Glutamatergic neuron (in vitro differentiated cells): ENCODE results near the gene FAM168A. TPM values are rescaled to one million over a fixed set of nuclear protein-coding genes. Genes with fewer than 3 reads are reported as not detected.

Experiments
- DNase-seq: peaks from one replicate; pipeline ENCODE4 v3.0.0; 2022
- H3K27ac Mint-ChIP-seq: one replicate; pipeline ENCODE4 v1.8.0; 2020; ENCODE audit warnings: mild to moderate bottlenecking, mixed read lengths, inconsistent platforms; ENCODE audit not compliant: unreplicated experiment
- H3K27me3 Mint-ChIP-seq: one replicate; pipeline ENCODE4 v1.8.0; 2020; ENCODE audit warnings: mild to moderate bottlenecking, moderate library complexity, mixed read lengths, inconsistent platforms; ENCODE audit not compliant: unreplicated experiment
- H3K36me3 Mint-ChIP-seq: one replicate; pipeline ENCODE4 v1.8.0; 2020; ENCODE audit warnings: mild to moderate bottlenecking, mixed read lengths, inconsistent platforms; ENCODE audit not compliant: unreplicated experiment
- H3K4me1 Mint-ChIP-seq: one replicate; pipeline ENCODE4 v1.8.0; 2020; ENCODE audit warnings: mild to moderate bottlenecking, low read depth, mixed read lengths, inconsistent platforms; ENCODE audit not compliant: unreplicated experiment
- H3K4me3 Mint-ChIP-seq: one replicate; pipeline ENCODE4 v1.8.0; 2020; ENCODE audit warnings: mild to moderate bottlenecking, mixed read lengths, inconsistent platforms; ENCODE audit not compliant: unreplicated experiment
- H3K9me3 Mint-ChIP-seq: one replicate; pipeline ENCODE4 v1.8.0; 2020; ENCODE audit warnings: mild to moderate bottlenecking, moderate library complexity, mixed read lengths, inconsistent platforms; ENCODE audit not compliant: unreplicated experiment
- CTCF ChIP-seq: fragments of 200-600 bp; sonication (generic); IDR thresholded peaks from one replicate; pipeline ENCODE4 v1.5.0; 2021; ENCODE audit not compliant: partially characterized antibody, unreplicated experiment
- total RNA-seq: library from RNA; stranded (reverse); fragmentation: NEBNext Ultra II Directional; extraction: Animal tissue kit (Norgen Biotek cat#: 25700); gene quantifications from one replicate; pipeline ENCODE4 v1.2.1, GENCODE V29; 2021; ENCODE audit not compliant: unreplicated experiment

Gene FAM168A
- total RNA-seq, 1 donor from 2014 or later, result 84.3 TPM

- H3K4me1 Mint-ChIP-seq, result peaks cover 5% of the 10 kb centered on the region
- H3K27ac Mint-ChIP-seq, result no peak overlapping the region
- no peaks in the 10 kb centered on the region for H3K36me3 Mint-ChIP-seq
- DNase-seq, result no peak
- H3K27me3 Mint-ChIP-seq, result peaks cover 5% of the 10 kb centered on the region
- peaks cover 2% of the 10 kb centered on the region for H3K9me3 Mint-ChIP-seq
- H3K4me3 Mint-ChIP-seq, result no peak overlapping the region
- no peak for TF ChIP-seq CTCF
Observed at GRCh38 chr11:73415854-73416615, 181.9 kb downstream of the FAM168A start.

GRCh38 chr11:73414977-73415651 lies 182.8 kb downstream of the FAM168A start:
- H3K36me3 Mint-ChIP-seq, result no peaks in the 10 kb centered on the region
- peaks cover 5% of the 10 kb centered on the region for H3K4me1 Mint-ChIP-seq
- DNase-seq, result no peak
- no peak overlapping the region for H3K27ac Mint-ChIP-seq
- peaks cover 5% of the 10 kb centered on the region for H3K9me3 Mint-ChIP-seq
- H3K4me3 Mint-ChIP-seq, result no peak overlapping the region
- TF ChIP-seq CTCF, result no peak
- H3K27me3 Mint-ChIP-seq, result peaks cover 8% of the 10 kb centered on the region

GRCh38 chr11:73413256-73413655 lies 184.7 kb downstream of the FAM168A start:
- no peak for DNase-seq
- TF ChIP-seq CTCF, result no peak
- Mint-ChIP-seq H3K27ac (no peak overlapping the region), H3K4me1 (peaks cover 5% of the 10 kb centered on the region), H3K9me3 (peaks cover 7% of the 10 kb centered on the region), H3K4me3 (no peak overlapping the region), H3K27me3 (peaks cover 8% of the 10 kb centered on the region), H3K36me3 (peaks cover 8% of the 10 kb centered on the region)

- H3K4me1 Mint-ChIP-seq, result peaks cover 5% of the 10 kb centered on the region
- peaks cover 8% of the 10 kb centered on the region for H3K36me3 Mint-ChIP-seq
- peaks cover 7% of the 10 kb centered on the region for H3K9me3 Mint-ChIP-seq
- DNase-seq, result no peak
- TF ChIP-seq CTCF, result no peak
- H3K27ac Mint-ChIP-seq, result no peak overlapping the region
- no peak overlapping the region for H3K4me3 Mint-ChIP-seq
- H3K27me3 Mint-ChIP-seq, result peaks cover 8% of the 10 kb centered on the region
Observed at GRCh38 chr11:73412308-73412707, 185.6 kb downstream of the FAM168A start.

GRCh38 chr11:73411031-73411430 lies 186.9 kb downstream of the FAM168A start:
- no peak for TF ChIP-seq CTCF
- no peak overlapping the region for H3K4me3 Mint-ChIP-seq
- peaks cover 5% of the 10 kb centered on the region for H3K4me1 Mint-ChIP-seq
- peaks cover 7% of the 10 kb centered on the region for H3K9me3 Mint-ChIP-seq
- no peak for DNase-seq
- H3K36me3 Mint-ChIP-seq, result peaks cover 8% of the 10 kb centered on the region
- peaks cover 8% of the 10 kb centered on the region for H3K27me3 Mint-ChIP-seq
- H3K27ac Mint-ChIP-seq, result no peak overlapping the region
